WTC11 (cell line): ENCODE data around the gene SIRT3. TPM values are rescaled to one million over a fixed set of nuclear protein-coding genes. Genes with fewer than 3 reads are reported as not detected.

Experiments used
- ATAC-seq: fragments of 200-7000 bp; cut with Tn5 transposase; 2 replicates; pipeline ENCODE4 v1.10.0; 2021; ENCODE audit warnings: mild to moderate bottlenecking, moderate library complexity
- CTCF ChIA-PET: fragments of 300-600 bp; sonication (Branson Sonifier 250); formaldehyde crosslinking; loops from one replicate; lab custom pipeline; 2021; ENCODE audit warnings: antibody characterized with exemption; lab: Charles Lee
- POLR2A ChIA-PET: fragments of 350-600 bp; sonication (Branson Sonifier 250); formaldehyde crosslinking; loops from one replicate; lab custom pipeline; 2021; ENCODE audit warnings: antibody characterized with exemption; lab: Charles Lee
- DNase-seq: peaks from one replicate; pipeline ENCODE4 v3.0.0; 2021; ENCODE audit warnings: low spot score
- H3K27ac Mint-ChIP-seq: 2 replicates; pipeline ENCODE4 v1.8.0; 2021; ENCODE audit warnings: mixed read lengths
- H3K27me3 Mint-ChIP-seq: 2 replicates; pipeline ENCODE4 v1.8.0; 2021; ENCODE audit warnings: low read depth, mild to moderate bottlenecking, moderate library complexity, mixed read lengths
- H3K36me3 Mint-ChIP-seq: 2 replicates; pipeline ENCODE4 v1.8.0; 2021; ENCODE audit warnings: mixed read lengths
- H3K4me1 Mint-ChIP-seq: 2 replicates; pipeline ENCODE4 v1.8.0; 2022; ENCODE audit warnings: mixed read lengths
- H3K4me3 Mint-ChIP-seq: 2 replicates; pipeline ENCODE4 v1.8.0; 2021; ENCODE audit warnings: mild to moderate bottlenecking, moderate library complexity, mixed read lengths
- H3K9me3 Mint-ChIP-seq: 2 replicates; pipeline ENCODE4 v1.8.0; 2021; ENCODE audit warnings: mixed read lengths
- CREM ChIP-seq: sonication (generic); formaldehyde crosslinking; IDR thresholded peaks from 2 replicates; pipeline ENCODE4 v1.8.1; 2022; ENCODE audit warnings: mild to moderate bottlenecking, missing genetic modification reagents, moderate library complexity
- ESRRA ChIP-seq: sonication (generic); formaldehyde crosslinking; IDR thresholded peaks from 2 replicates; pipeline ENCODE4 v1.8.1; 2022; ENCODE audit warnings: mild to moderate bottlenecking, missing genetic modification reagents, borderline replicate concordance
- GABPB1 ChIP-seq: sonication (generic); formaldehyde crosslinking; IDR thresholded peaks from 2 replicates; pipeline ENCODE4 v1.8.1; 2023; ENCODE audit warnings: mild to moderate bottlenecking, missing genetic modification reagents
- MYBL2 ChIP-seq: sonication (generic); formaldehyde crosslinking; IDR thresholded peaks from 2 replicates; pipeline ENCODE4 v1.8.1; 2023; ENCODE audit warnings: mild to moderate bottlenecking, moderate library complexity, missing genetic modification reagents
- NFATC4 ChIP-seq: fragments of 250-450 bp; sonication (Bioruptor Pico); IDR thresholded peaks from 2 replicates; pipeline ENCODE4 v1.9.0; 2021; ENCODE audit warnings: mild to moderate bottlenecking
- NR2C2 ChIP-seq: sonication (generic); formaldehyde crosslinking; IDR thresholded peaks from 2 replicates; pipeline ENCODE4 v1.8.0; 2022; ENCODE audit warnings: mild to moderate bottlenecking, missing genetic modification reagents
- RELA ChIP-seq: sonication (generic); formaldehyde crosslinking; IDR thresholded peaks from 2 replicates; pipeline ENCODE4 v1.8.1; 2022; ENCODE audit warnings: missing genetic modification reagents, mild to moderate bottlenecking, borderline replicate concordance
- SMAD4 ChIP-seq: sonication (generic); formaldehyde crosslinking; IDR thresholded peaks from 2 replicates; pipeline ENCODE4 v1.8.0; 2022; ENCODE audit warnings: mild to moderate bottlenecking, missing genetic modification reagents
- TEAD1 ChIP-seq: sonication (generic); formaldehyde crosslinking; IDR thresholded peaks from 2 replicates; pipeline ENCODE4 v1.8.0; 2022; ENCODE audit warnings: mild to moderate bottlenecking, missing genetic modification reagents
- ZNF138 ChIP-seq: sonication (generic); formaldehyde crosslinking; conservative IDR thresholded peaks from 2 replicates; pipeline ENCODE4 v1.8.1; 2022; ENCODE audit warnings: mild to moderate bottlenecking, moderate library complexity, missing genetic modification reagents
- ZNF263 ChIP-seq: sonication (generic); formaldehyde crosslinking; IDR thresholded peaks from 2 replicates; pipeline ENCODE4 v1.8.1; 2022; ENCODE audit warnings: low read depth, mild to moderate bottlenecking, moderate library complexity, missing genetic modification reagents
- ZNF317 ChIP-seq: sonication (generic); formaldehyde crosslinking; IDR thresholded peaks from 2 replicates; pipeline ENCODE4 v1.8.1; 2023; ENCODE audit warnings: low read depth, mild to moderate bottlenecking, moderate library complexity, missing genetic modification reagents, borderline replicate concordance
- ZNF423 ChIP-seq: fragments of 250-450 bp; sonication (Bioruptor Pico); IDR thresholded peaks from 2 replicates; pipeline ENCODE4 v2.1.2; 2022; ENCODE audit warnings: mild to moderate bottlenecking, moderate library complexity
- ZNF671 ChIP-seq: fragments of 250-450 bp; sonication (Bioruptor Pico); IDR thresholded peaks from 2 replicates; pipeline ENCODE4 v1.8.0; 2021; ENCODE audit warnings: mild to moderate bottlenecking
- total RNA-seq: library from RNA; stranded (reverse); gene quantifications from 3 replicates; pipeline ENCODE4 v1.2.3, GENCODE V29; 2021
- TF ChIP-seq, protein P1 (sequence below): sonication (generic); formaldehyde crosslinking; IDR thresholded peaks from 2 replicates; pipeline ENCODE4 v1.8.1; 2023; ENCODE audit warnings: mild to moderate bottlenecking, missing genetic modification reagents
- TF ChIP-seq, protein P2 (sequence below): sonication (generic); formaldehyde crosslinking; IDR thresholded peaks from 2 replicates; pipeline ENCODE4 v1.8.0; 2022; ENCODE audit warnings: mild to moderate bottlenecking, missing genetic modification reagents
- TF ChIP-seq, protein P3 (sequence below): sonication (generic); formaldehyde crosslinking; IDR thresholded peaks from 2 replicates; pipeline ENCODE4 v1.8.1; 2022; ENCODE audit warnings: low read depth, mild to moderate bottlenecking, moderate library complexity, missing genetic modification reagents, borderline replicate concordance
- TF ChIP-seq, protein P4 (sequence below): sonication (generic); formaldehyde crosslinking; IDR thresholded peaks from 2 replicates; pipeline ENCODE4 v1.8.0; 2022; ENCODE audit warnings: mild to moderate bottlenecking, missing genetic modification reagents
- TF ChIP-seq, protein P5 (sequence below): fragments of 250-450 bp; sonication (Bioruptor Pico); IDR thresholded peaks from 2 replicates; pipeline ENCODE4 v1.9.0; 2021; ENCODE audit warnings: mild to moderate bottlenecking

The SIRT3 gene
- total RNA-seq, 1 experiment from 2014 or later, result 21.0 TPM

DNA sequence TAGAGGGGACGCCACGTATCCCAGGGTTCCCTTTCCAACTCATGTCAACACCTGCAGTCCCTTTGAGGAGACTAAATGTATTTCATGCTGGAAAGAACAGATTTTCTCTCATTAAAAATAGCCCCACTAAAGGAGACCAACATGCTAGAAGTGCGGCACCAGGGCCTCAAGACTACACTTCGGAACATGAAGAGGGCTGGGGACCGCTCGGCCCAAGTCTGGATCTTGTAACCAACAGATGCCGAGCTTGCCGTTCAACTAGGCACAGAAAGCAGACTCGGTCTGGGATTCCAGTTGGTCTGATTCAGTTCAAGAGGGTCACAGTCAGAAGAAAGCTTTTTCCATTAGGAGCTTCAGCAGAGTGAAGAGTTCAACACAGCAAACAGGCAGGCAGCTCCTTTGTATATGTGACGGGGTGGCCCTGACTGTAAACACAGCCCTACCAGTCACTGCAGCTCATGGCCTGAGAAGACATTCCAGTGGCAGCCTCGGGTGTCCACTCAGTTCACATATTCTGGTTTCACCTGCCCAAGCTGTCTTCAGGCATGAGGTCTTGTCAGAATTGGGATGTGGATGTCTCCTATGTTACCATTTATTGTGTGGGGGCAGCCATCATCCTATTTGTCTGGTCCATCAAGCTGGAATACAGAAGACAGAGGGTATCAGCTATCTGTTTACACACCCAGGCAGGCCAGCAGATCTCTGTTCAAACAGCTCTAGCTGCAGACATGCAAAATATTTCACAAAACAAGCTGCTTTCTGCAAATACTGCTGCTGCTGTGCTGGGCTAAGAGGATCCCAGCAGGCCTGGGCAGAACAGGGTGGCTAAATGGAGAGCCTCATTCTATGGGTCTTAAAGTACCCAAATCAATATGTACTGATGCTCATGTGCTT is 19.8 kb downstream of the SIRT3 start:
- H3K9me3 Mint-ChIP-seq, result no peaks in the 10 kb centered on the region
- POLR2A ChIA-PET, result no interaction called here
- no peak for ATAC-seq
- H3K27ac Mint-ChIP-seq, result no peak overlapping the region
- H3K4me3 Mint-ChIP-seq, result no peak overlapping the region
- H3K4me1 Mint-ChIP-seq, result no peaks in the 10 kb centered on the region
- H3K27me3 Mint-ChIP-seq, result no peaks in the 10 kb centered on the region
- no peak for TF ChIP-seq ZNF138 (CRISPR knock-in tag)
- no peak for TF ChIP-seq ZNF317 (CRISPR knock-in tag)
- TF ChIP-seq TEAD1 (CRISPR knock-in tag), result no peak
- TF ChIP-seq NFATC4 (CRISPR knock-in tag), result no peak
- no peak for TF ChIP-seq ZNF263 (CRISPR knock-in tag)
- TF ChIP-seq, protein P1, sequence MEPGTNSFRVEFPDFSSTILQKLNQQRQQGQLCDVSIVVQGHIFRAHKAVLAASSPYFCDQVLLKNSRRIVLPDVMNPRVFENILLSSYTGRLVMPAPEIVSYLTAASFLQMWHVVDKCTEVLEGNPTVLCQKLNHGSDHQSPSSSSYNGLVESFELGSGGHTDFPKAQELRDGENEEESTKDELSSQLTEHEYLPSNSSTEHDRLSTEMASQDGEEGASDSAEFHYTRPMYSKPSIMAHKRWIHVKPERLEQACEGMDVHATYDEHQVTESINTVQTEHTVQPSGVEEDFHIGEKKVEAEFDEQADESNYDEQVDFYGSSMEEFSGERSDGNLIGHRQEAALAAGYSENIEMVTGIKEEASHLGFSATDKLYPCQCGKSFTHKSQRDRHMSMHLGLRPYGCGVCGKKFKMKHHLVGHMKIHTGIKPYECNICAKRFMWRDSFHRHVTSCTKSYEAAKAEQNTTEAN (CRISPR knock-in tag), result no peak
- TF ChIP-seq ZNF423 (CRISPR knock-in tag), result no peak
- TF ChIP-seq RELA (CRISPR knock-in tag), result no peak
- no peak for TF ChIP-seq ESRRA (CRISPR knock-in tag)
- TF ChIP-seq, protein P2, sequence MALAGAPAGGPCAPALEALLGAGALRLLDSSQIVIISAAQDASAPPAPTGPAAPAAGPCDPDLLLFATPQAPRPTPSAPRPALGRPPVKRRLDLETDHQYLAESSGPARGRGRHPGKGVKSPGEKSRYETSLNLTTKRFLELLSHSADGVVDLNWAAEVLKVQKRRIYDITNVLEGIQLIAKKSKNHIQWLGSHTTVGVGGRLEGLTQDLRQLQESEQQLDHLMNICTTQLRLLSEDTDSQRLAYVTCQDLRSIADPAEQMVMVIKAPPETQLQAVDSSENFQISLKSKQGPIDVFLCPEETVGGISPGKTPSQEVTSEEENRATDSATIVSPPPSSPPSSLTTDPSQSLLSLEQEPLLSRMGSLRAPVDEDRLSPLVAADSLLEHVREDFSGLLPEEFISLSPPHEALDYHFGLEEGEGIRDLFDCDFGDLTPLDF, result no peak
- TF ChIP-seq, all 79 proteins: peak for 0
- DNase-seq, result no peak
- peaks cover 27% of the 10 kb centered on the region for H3K36me3 Mint-ChIP-seq
- CTCF ChIA-PET, result interaction anchor here (0.7 to 1.3 kb wide), 3 partner anchors 34 to 174 kb away, joined by 3 to 5 read pairs (median 3); no protein-coding TSS in a partner anchor

DNA sequence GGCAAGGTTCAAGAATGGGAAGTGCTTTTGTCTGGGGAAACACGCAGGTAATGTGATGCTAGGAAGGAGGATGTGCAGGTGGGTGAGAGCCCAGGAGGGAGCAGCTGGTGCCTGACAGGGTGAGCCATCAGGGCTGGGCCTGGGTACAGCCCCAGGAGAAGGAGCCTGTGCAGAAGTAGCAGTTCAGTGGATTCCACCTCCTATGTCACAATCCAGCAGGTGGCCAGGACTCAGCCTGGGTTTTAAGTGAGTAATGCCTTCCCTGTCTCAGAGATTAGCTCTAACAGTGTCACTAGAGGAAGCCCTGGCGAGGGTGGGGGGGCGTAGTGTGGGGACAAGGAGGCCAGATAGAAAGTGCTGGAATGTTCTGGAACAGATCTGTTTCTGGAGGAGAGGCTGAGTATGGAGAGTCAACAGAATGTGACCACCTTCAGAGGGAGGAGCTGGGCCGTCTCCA is 20.5 kb downstream of the SIRT3 start:
- POLR2A ChIA-PET, result no interaction called here
- TF ChIP-seq TEAD1 (CRISPR knock-in tag) (no peak), ZNF671 (no peak), SMAD4 (no peak), MYBL2 (CRISPR knock-in tag) (no peak), GABPB1 (CRISPR knock-in tag) (no peak), CREM (CRISPR knock-in tag) (no peak), RELA (CRISPR knock-in tag) (no peak), NR2C2 (CRISPR knock-in tag) (no peak)
- TF ChIP-seq, protein P3, sequence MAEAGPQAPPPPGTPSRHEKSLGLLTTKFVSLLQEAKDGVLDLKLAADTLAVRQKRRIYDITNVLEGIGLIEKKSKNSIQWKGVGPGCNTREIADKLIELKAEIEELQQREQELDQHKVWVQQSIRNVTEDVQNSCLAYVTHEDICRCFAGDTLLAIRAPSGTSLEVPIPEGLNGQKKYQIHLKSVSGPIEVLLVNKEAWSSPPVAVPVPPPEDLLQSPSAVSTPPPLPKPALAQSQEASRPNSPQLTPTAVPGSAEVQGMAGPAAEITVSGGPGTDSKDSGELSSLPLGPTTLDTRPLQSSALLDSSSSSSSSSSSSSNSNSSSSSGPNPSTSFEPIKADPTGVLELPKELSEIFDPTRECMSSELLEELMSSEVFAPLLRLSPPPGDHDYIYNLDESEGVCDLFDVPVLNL (CRISPR knock-in tag), result no peak
- TF ChIP-seq, protein P4, sequence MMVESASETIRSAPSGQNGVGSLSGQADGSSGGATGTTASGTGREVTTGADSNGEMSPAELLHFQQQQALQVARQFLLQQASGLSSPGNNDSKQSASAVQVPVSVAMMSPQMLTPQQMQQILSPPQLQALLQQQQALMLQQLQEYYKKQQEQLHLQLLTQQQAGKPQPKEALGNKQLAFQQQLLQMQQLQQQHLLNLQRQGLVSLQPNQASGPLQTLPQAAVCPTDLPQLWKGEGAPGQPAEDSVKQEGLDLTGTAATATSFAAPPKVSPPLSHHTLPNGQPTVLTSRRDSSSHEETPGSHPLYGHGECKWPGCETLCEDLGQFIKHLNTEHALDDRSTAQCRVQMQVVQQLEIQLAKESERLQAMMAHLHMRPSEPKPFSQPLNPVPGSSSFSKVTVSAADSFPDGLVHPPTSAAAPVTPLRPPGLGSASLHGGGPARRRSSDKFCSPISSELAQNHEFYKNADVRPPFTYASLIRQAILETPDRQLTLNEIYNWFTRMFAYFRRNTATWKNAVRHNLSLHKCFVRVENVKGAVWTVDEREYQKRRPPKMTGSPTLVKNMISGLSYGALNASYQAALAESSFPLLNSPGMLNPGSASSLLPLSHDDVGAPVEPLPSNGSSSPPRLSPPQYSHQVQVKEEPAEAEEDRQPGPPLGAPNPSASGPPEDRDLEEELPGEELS, result no peak
- TF ChIP-seq, protein P5, sequence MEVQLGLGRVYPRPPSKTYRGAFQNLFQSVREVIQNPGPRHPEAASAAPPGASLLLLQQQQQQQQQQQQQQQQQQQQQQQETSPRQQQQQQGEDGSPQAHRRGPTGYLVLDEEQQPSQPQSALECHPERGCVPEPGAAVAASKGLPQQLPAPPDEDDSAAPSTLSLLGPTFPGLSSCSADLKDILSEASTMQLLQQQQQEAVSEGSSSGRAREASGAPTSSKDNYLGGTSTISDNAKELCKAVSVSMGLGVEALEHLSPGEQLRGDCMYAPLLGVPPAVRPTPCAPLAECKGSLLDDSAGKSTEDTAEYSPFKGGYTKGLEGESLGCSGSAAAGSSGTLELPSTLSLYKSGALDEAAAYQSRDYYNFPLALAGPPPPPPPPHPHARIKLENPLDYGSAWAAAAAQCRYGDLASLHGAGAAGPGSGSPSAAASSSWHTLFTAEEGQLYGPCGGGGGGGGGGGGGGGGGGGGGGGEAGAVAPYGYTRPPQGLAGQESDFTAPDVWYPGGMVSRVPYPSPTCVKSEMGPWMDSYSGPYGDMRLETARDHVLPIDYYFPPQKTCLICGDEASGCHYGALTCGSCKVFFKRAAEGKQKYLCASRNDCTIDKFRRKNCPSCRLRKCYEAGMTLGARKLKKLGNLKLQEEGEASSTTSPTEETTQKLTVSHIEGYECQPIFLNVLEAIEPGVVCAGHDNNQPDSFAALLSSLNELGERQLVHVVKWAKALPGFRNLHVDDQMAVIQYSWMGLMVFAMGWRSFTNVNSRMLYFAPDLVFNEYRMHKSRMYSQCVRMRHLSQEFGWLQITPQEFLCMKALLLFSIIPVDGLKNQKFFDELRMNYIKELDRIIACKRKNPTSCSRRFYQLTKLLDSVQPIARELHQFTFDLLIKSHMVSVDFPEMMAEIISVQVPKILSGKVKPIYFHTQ (CRISPR knock-in tag), result no peak
- no peak for DNase-seq
- no peaks in the 10 kb centered on the region for H3K9me3 Mint-ChIP-seq
- H3K4me3 Mint-ChIP-seq, result no peak overlapping the region
- peaks cover 29% of the 10 kb centered on the region for H3K36me3 Mint-ChIP-seq
- no peaks in the 10 kb centered on the region for H3K27me3 Mint-ChIP-seq
- H3K4me1 Mint-ChIP-seq, result no peaks in the 10 kb centered on the region
- CTCF ChIA-PET, result interaction anchor here (0.7 to 1.3 kb wide), 3 partner anchors 35 to 175 kb away, joined by 3 to 5 read pairs (median 3); no protein-coding TSS in a partner anchor
- ATAC-seq, result no peak; the same call in 1 of the 2 replicates
- H3K27ac Mint-ChIP-seq, result 0 out of 2 replicates have a peak overlapping the region, but pooled peaks have one; percentile 36
